IPS DF 6.9 (cell line): Measurements from ENCODE around the gene EFCAB11.
A peak's percentile ranks its signal among the peaks of the same experiment; 100 is the strongest.

Experiments used
- DNase-seq: peaks from one replicate; pipeline ENCODE4 v3.0.0-alpha.2; 2013; ENCODE audit warnings: low read depth, low spot score
- H3K27ac ChIP-seq: one replicate; pipeline ENCODE4 v1.5.1; 2013; ENCODE audit warnings: low read length, control low read depth
- H3K27me3 ChIP-seq: 2 replicates; pipeline ENCODE4 v1.6.1; 2013; ENCODE audit warnings: mild to moderate bottlenecking, low read length; ENCODE audit not compliant: control insufficient read depth, insufficient read depth
- H3K36me3 ChIP-seq: 2 replicates; pipeline ENCODE4 v1.6.1; 2013; ENCODE audit warnings: low read length; ENCODE audit not compliant: control insufficient read depth, insufficient read depth
- H3K4me1 ChIP-seq: 2 replicates; pipeline ENCODE4 v1.6.1; 2013; ENCODE audit warnings: low read length; ENCODE audit not compliant: control insufficient read depth, insufficient read depth
- H3K4me3 ChIP-seq: 2 replicates; pipeline ENCODE4 v1.5.1; 2013; ENCODE audit warnings: mild to moderate bottlenecking, low read length
- H3K9me3 ChIP-seq: 2 replicates; pipeline ENCODE4 v1.6.1; 2013; ENCODE audit warnings: low read length, inconsistent platforms; ENCODE audit not compliant: control insufficient read depth, insufficient read depth
- WGBS: extraction: QIAGEN DNeasy Blood & Tissue Kit; methylation state at CpG from one replicate; pipeline ENCODE4 v1.1.7; 2013; ENCODE audit warnings: mixed read lengths, missing lambda C conversion rate; ENCODE audit not compliant: insufficient read length, insufficient coverage; 5-methylcytosine and 5-hydroxymethylcytosine counted together

The EFCAB11 gene

DNA sequence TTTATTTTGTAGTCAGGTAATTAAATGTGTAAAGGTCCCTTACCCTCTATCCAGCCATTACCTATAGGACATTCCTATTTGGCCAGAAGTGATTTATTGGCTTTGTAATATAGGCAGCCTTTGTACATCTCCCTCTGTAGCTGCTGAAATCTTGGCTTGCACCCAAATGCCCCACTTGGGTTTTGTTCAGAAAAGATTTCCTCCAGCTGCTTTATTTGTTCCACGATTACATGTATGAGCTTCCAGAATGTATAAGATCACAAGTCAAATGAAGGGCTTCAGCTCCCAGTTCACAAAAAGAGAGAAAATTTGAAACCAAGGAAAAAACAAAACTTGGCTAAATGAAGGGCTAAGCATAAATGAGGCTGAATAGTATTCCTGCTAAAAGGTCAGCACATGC is 103.4 kb downstream of the EFCAB11 start:
- Histone ChIP-seq H3K27ac (no peak overlapping the region), H3K27me3 (no peaks in the 10 kb centered on the region), H3K9me3 (no peaks in the 10 kb centered on the region), H3K4me3 (no peak overlapping the region), H3K36me3 (no peaks in the 10 kb centered on the region), H3K4me1 (no peaks in the 10 kb centered on the region)
- no peak for DNase-seq
- no CpG with 5 or more reads among the region's 1 CpG for WGBS

DNA sequence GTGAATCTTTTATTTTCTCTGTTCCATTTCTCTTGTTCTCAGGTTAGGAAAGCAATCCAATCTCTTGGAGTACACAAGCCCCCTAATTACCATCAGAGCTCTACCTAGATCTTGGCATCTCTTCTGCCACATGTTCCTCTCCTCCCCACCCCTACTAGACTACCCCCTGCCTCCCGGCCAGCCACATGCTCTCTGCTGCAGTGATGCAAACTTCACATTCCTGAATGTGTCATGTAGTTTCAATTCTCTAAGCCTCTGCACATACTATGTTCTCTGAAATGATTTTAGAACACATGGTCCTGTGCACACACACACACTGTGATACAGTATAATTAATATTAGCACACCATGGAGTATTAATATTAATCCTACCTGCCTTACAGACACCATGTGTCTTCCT is 104.6 kb downstream of the EFCAB11 start:
- no CpG with 5 or more reads among the region's 1 CpG for WGBS
- DNase-seq: no peak
- Histone ChIP-seq H3K4me1 (no peaks in the 10 kb centered on the region), H3K4me3 (no peak overlapping the region), H3K27ac (no peak overlapping the region), H3K9me3 (no peaks in the 10 kb centered on the region), H3K36me3 (no peaks in the 10 kb centered on the region), H3K27me3 (no peaks in the 10 kb centered on the region)

- Histone ChIP-seq H3K4me1 (peaks cover 3% of the 10 kb centered on the region; the same call in 1 of the 2 replicates), H3K9me3 (no peaks in the 10 kb centered on the region), H3K27me3 (no peaks in the 10 kb centered on the region), H3K27ac (no peak overlapping the region), H3K36me3 (no peaks in the 10 kb centered on the region), H3K4me3 (no peak overlapping the region)
- WGBS: no CpG with 5 or more reads among the region's 2 CpGs
- no peak for DNase-seq
These were observed 106.4 kb downstream of the EFCAB11 start for GRCh38 chr14:89848165-89848564.

DNA sequence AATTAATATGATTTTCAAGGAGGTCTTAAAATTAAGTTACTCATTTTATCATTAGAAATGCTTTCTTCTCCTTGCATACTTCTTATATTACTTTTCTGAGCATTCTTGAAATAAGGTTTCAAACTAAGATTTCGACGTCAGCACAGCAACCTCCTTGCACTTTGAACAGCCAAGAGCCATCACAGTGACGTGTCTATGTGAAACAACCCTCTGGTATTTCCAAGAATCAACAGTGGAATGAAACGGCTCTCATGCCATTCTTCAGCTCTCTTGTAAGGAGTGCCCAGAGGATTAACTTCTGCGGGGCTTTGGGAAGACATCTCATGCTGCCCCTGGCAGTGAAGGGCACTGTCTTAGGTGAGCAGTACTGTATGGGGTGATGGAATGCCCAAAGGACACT is 109.2 kb downstream of the EFCAB11 start:
- no peaks in the 10 kb centered on the region for H3K27me3 ChIP-seq
- H3K4me3 ChIP-seq: no peak overlapping the region
- H3K27ac ChIP-seq: no peak overlapping the region
- WGBS: no CpG with 5 or more reads among the region's 5 CpGs
- no peak for DNase-seq
- peaks cover 3% of the 10 kb centered on the region; the same call in 1 of the 2 replicates for H3K4me1 ChIP-seq
- no peaks in the 10 kb centered on the region for H3K36me3 ChIP-seq
- no peaks in the 10 kb centered on the region for H3K9me3 ChIP-seq

GRCh38 chr14:89844508-89844907 is 110.0 kb downstream of the EFCAB11 start:
- Histone ChIP-seq H3K36me3 (no peaks in the 10 kb centered on the region), H3K27me3 (no peaks in the 10 kb centered on the region), H3K4me3 (no peak overlapping the region), H3K27ac (no peak overlapping the region), H3K4me1 (peaks cover 3% of the 10 kb centered on the region; the same call in 1 of the 2 replicates), H3K9me3 (no peaks in the 10 kb centered on the region; the same call in 1 of the 2 replicates)
- no peak for DNase-seq
- no CpG with 5 or more reads among the region's 1 CpG for WGBS

DNA sequence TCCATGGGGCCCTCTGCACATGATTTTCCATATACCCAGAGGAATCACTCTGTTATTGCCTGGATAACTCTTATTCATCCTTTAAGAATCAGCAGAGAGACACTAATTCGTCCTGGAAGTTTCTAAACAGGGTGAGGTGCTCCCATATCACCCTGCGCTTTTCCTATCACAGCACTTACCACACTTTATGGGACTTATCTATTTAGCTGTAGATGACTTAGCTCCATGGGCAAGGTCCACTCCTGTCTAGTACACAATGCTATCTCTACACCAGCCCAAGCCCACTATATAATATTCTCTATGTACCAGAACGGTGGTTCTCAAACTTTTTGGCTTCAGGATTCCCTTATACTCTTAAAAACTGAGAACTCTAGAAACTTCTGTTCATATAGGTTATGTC is 111.7 kb downstream of the EFCAB11 start:
- no peaks in the 10 kb centered on the region for H3K36me3 ChIP-seq
- H3K27ac ChIP-seq: no peak overlapping the region
- no peaks in the 10 kb centered on the region; the same call in 1 of the 2 replicates for H3K9me3 ChIP-seq
- DNase-seq: no peak
- H3K4me1 ChIP-seq: peaks cover 3% of the 10 kb centered on the region; the same call in 1 of the 2 replicates
- H3K4me3 ChIP-seq: no peak overlapping the region
- no CpG with 5 or more reads among the region's 3 CpGs for WGBS
- H3K27me3 ChIP-seq: no peaks in the 10 kb centered on the region

DNA sequence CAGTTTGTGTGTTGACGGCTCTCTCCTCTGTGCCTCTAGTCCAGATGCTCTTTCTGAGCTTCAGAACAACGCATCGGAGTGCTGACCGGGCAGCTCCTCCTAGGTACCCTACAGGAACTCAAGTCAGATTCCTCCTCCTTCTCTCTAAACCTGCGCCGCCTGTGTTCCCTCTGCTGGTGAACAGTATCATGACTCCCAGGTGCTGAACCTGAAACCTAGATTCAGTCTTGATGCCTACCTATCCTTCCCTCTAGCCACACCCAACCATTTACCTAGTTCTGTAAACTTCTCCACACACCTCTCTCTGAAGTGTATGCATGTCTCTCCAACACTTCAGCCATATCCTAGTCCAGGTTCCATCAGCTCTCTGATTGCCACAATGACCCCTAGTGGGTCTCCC is 112.7 kb downstream of the EFCAB11 start:
- H3K27me3 ChIP-seq: no peaks in the 10 kb centered on the region
- WGBS: no CpG with 5 or more reads among the region's 6 CpGs
- H3K27ac ChIP-seq: no peak overlapping the region
- H3K4me1 ChIP-seq: peaks cover 3% of the 10 kb centered on the region; the same call in 1 of the 2 replicates
- H3K36me3 ChIP-seq: no peaks in the 10 kb centered on the region
- no peak overlapping the region for H3K4me3 ChIP-seq
- no peaks in the 10 kb centered on the region; the same call in 1 of the 2 replicates for H3K9me3 ChIP-seq
- peak; percentile 20 for DNase-seq

GRCh38 chr14:89836830-89837469 is 117.6 kb downstream of the EFCAB11 start:
- Histone ChIP-seq H3K9me3 (no peaks in the 10 kb centered on the region; the same call in 1 of the 2 replicates), H3K36me3 (no peaks in the 10 kb centered on the region), H3K27ac (no peak overlapping the region), H3K4me1 (peaks cover 3% of the 10 kb centered on the region; the same call in 1 of the 2 replicates), H3K4me3 (no peak overlapping the region), H3K27me3 (no peaks in the 10 kb centered on the region)
- no CpG with 5 or more reads among the region's 7 CpGs for WGBS
- DNase-seq: no peak

DNA sequence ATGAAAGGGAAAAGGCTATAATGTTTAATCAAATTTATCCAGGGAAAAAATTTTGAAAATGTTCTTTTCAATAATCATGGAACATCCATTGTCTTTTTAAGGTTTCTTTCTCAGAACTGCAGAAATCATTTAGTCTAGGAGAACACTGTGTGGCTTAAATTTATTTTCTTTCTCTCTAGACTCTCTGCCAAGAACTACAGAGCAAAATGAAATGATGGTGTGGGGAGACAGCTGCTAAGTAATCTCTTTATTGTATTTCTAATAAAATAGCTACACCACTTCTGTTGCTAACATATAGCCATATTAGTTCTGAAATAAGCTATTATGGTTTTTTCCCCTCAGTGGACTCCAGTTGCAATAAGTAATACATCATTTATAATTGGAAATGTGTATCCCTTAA is 120.9 kb downstream of the EFCAB11 start:
- H3K9me3 ChIP-seq: no peaks in the 10 kb centered on the region
- no peaks in the 10 kb centered on the region for H3K36me3 ChIP-seq
- no peak overlapping the region for H3K27ac ChIP-seq
- no peak for DNase-seq
- H3K4me3 ChIP-seq: no peak overlapping the region
- no peaks in the 10 kb centered on the region for H3K27me3 ChIP-seq
- H3K4me1 ChIP-seq: peaks cover 3% of the 10 kb centered on the region; the same call in 1 of the 2 replicates

DNA sequence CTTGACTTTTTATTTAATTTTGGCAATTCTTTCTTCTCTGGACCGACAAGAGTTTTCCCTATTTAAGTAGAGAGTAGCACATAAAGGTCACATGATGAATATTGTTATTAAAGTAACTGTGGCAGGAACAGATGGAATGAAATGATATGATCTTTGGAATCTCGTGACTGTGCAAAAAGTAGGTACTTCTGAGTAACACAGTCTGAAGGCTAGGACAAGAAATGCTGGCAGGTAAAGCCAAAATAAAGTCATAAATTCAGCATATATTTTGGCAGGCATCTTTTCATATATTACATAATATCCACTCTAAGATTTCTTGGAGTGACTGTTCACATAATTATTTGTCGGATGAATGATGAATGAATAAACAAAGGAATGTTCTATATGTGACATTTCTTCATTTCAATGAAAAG is 121.4 kb downstream of the EFCAB11 start:
- DNase-seq: no peak
- Histone ChIP-seq H3K4me3 (no peak overlapping the region), H3K27me3 (no peaks in the 10 kb centered on the region), H3K4me1 (peaks cover 3% of the 10 kb centered on the region; the same call in 1 of the 2 replicates), H3K27ac (no peak overlapping the region), H3K36me3 (no peaks in the 10 kb centered on the region), H3K9me3 (no peaks in the 10 kb centered on the region)
- no CpG with 5 or more reads among the region's 3 CpGs for WGBS
